GM18951 (cell line): ENCODE results near the gene GALNT2.

Experiments used
- POLR2A ChIP-seq: IDR thresholded peaks from 4 replicates; pipeline ENCODE4 v1.6.1; 2011; ENCODE audit warnings: mild to moderate bottlenecking; ENCODE audit not compliant: insufficient read length, insufficient read depth; ENCODE audit errors: extremely low read depth
- in situ Hi-C: fragments of 300-500 bp; cut with MboI; formaldehyde crosslinking; loops from one replicate; pipeline ENCODE4 v1.12.0; 2022; ENCODE audit warnings: low sequenced_read_pairs, mixed read lengths, inconsistent platforms; ENCODE audit not compliant: unreplicated experiment

The GALNT2 gene

DNA sequence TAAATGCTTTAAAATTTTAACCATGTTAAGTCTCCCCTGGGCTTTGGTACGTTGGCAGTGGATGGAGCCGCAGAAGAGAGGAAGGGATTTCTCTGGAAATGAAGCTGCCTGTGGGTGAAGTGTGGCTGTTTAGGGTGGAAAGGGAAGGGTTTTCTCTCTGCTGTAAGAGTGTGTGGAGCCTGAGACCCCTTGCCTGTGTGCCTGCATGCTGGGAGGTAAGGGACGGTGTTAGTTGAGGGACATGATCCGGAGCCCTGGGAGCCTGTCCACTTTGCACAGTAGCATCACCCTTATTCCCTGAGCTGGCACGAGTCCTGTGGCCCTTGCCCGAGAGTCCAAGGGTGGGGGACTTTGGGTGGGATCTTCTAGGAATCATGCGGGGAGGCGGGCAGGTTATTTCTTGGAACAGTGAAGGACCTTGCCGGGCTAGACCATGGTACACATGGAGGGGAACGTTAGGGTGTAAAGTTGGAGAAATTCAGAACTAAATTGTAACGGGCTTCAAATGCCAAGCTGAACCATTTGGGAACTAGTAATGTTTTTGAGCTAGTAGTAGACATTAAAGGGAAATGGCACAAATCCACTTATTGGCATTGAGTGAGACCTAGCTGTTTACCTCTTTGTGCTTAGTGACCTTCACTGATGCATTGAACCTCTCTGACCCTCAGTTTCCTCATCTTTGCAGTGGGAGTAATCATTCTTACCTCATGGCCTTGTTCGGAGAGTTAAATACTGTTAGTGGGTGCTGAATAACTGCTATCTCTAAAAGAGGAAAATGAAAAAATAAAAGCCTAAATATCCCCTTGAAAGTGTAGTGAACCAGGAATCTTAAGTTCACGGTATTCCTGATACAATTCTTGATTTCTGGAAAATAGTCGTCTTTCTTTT is 3.5 kb downstream of the GALNT2 start:
- in situ Hi-C loops = no loop called here
- TF ChIP-seq POLR2A = no peak

DNA sequence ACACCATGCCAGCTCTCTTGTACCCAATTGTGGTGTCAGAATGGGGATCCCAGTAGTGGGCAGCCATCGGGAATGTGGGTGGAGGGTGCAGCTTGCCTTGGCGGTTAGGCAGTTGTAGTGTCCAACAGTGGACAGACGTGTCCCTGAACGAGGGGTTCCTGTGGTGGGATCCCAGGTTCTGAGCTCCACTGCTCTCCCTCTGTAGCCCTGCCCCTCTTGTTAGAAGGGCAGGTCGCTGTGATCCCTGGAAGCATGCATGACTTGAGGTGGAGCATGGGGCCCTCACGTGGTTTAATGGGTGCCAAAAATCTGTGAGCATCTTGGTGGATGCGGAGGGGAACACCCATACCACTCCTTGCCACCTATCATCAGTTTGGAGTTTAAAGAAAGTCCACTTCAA is 4.3 kb downstream of the GALNT2 start:
- no peak for TF ChIP-seq POLR2A
- in situ Hi-C loops = no loop called here

DNA sequence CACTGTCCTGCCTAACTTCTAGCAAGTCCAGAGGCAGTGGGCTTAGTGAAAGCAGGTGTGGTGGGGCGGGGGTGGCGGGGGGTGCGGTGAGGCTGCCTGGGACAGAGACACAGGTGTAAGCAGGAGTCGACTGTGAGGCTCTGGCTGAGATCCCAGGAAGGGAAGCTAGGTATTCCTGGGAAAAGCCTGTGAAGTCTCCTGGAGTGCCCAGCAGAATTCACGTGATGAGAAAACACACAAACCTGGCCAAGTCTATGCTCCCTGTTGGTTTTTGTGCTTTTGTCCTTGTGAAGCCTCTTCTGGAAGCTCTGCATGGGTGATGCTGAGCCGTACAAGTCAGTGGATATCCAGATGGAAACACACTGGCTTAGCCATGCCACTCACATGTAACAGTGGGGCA is 5.3 kb downstream of the GALNT2 start:
- no peak for TF ChIP-seq POLR2A
- in situ Hi-C loops = no loop called here

DNA sequence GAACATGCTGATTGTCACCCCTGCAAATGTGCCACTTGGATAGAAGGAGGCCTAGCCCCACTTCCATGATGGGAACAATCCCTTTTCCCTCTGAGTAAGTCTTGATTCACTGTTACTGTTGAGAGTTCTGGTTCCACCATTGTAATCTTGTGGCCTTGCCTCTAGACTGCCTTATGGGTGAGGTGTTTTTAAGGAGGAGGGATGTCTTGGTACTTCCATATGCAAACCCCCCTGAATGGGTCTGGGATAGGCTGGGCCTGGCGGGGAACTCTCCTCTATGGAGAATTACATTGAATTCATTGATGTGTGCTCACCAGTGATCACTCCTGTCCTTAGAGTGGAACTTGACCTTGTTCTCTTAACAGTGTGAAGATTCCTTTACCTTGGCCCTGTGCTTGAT is 5.8 kb downstream of the GALNT2 start:
- TF ChIP-seq POLR2A = no peak
- in situ Hi-C loops = no loop called here

- in situ Hi-C loops = no loop called here
- TF ChIP-seq POLR2A = no peak
These were observed 6.5 kb downstream of the GALNT2 start for GRCh38 chr1:230073371-230074035.

- in situ Hi-C loops = no loop called here
- no peak for TF ChIP-seq POLR2A
These were observed 7.2 kb downstream of the GALNT2 start for GRCh38 chr1:230074270-230074669.

DNA sequence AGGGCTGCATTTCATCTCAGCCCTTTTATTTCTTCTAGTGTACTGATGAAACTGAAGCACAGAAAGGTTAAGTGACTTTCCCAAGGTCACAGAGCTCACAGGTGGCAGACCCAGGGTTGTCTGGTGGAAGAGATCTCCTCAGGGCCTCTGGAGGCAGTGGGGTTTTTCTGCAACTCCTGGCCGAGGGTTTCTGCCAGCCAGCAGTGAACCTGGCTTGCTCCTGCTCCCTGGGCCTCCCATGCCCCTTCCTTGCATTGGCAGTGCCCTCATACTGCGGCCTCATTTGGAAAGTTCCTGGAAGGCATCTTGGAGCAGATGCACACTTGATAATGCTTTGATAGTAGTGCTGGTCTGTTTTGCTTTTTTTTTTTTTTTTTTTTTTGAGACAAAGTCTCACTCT is 7.7 kb downstream of the GALNT2 start:
- TF ChIP-seq POLR2A = no peak
- in situ Hi-C loops = no loop called here

- no peak for TF ChIP-seq POLR2A
- in situ Hi-C loops = no loop called here
These were observed 9.1 kb downstream of the GALNT2 start for GRCh38 chr1:230076121-230076520.

DNA sequence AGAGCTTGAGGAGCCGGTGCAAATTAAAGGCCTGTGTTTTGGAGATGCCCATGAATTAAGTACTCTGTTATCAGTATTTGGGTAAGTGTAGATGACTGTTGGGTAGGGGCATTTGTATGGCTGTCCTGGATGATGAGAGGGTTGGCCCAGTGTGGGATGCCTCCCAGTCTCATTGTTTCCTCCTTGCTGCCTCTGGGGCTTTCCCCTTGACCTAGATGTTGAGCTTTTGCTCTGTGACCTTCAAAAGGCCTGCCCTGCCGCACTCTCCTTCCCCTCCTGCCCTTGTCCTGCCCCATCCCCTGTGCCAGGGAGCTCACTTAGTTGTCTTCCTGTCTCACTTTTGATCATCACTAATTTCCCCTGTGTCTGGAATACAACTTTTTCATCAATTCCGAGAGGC is 10.0 kb downstream of the GALNT2 start:
- TF ChIP-seq POLR2A = no peak
- in situ Hi-C loops = no loop called here

- in situ Hi-C loops = no loop called here
- no peak for TF ChIP-seq POLR2A
These were observed 10.6 kb downstream of the GALNT2 start for GRCh38 chr1:230077436-230078213.

- TF ChIP-seq POLR2A = no peak
- in situ Hi-C loops = no loop called here
These were observed 12.4 kb downstream of the GALNT2 start for GRCh38 chr1:230079199-230080024.

GRCh38 chr1:230080822-230081221 is 13.8 kb downstream of the GALNT2 start:
- no peak for TF ChIP-seq POLR2A
- in situ Hi-C loops = no loop called here
